Middle frontal gyrus (tissue), 1 donor: ENCODE results near the gene CYP17A1.
"Not testable (repeated sequence)": the region's sequence is repeated elsewhere in the genome, so short reads cannot be mapped to it uniquely, and the experiment has no call there.

Source experiments
- DNase-seq: peaks from one replicate; pipeline ENCODE4 v3.0.0-alpha.2; 2015; ENCODE audit warnings: low spot score; ENCODE audit errors: extremely low spot score

CYP17A1 gene

GRCh38 chr10:102837230-102837721 is at the start of gene CYP17A1:
CYP17A1 (minus strand) TSS chr10:102837413; CDS start chr10:102837361, 52 bp downstream.
- DNase-seq, result no peak

GRCh38 chr10:102880256-102880655 is 43.0 kb upstream of the CYP17A1 start:
- DNase-seq, result no peak

GRCh38 chr10:102878629-102879028 is 41.4 kb upstream of the CYP17A1 start:
- DNase-seq, result no peak

GRCh38 chr10:102876747-102877153 is 39.5 kb upstream of the CYP17A1 start:
- DNase-seq, result no peak

GRCh38 chr10:102872163-102872562 is 35.0 kb upstream of the CYP17A1 start:
- DNase-seq, result no peak

- DNase-seq, result no peak
Observed at GRCh38 chr10:102870221-102870620, 33.0 kb upstream of the CYP17A1 start.

GRCh38 chr10:102869258-102870198 is 32.3 kb upstream of the CYP17A1 start, which contains the start of gene AS3MT:
AS3MT (plus strand) TSS chr10:102869470; CDS start chr10:102869593, 123 bp downstream.
- no peak for DNase-seq

- no peak for DNase-seq
Observed at GRCh38 chr10:102868911-102869257, 31.7 kb upstream of the CYP17A1 start.

GRCh38 chr10:102865620-102866019 is 28.4 kb upstream of the CYP17A1 start:
- no peak for DNase-seq

- no peak for DNase-seq
Observed at GRCh38 chr10:102863660-102864059, 26.4 kb upstream of the CYP17A1 start.

- DNase-seq, result no peak
Observed at GRCh38 chr10:102859911-102860310, 22.7 kb upstream of the CYP17A1 start.

GRCh38 chr10:102856758-102857424 is 19.7 kb upstream of the CYP17A1 start:
- no peak for DNase-seq

- not testable (repeated sequence) for DNase-seq
Observed at GRCh38 chr10:102855731-102856436, 18.7 kb upstream of the CYP17A1 start.

GRCh38 chr10:102853237-102853636 is 16.0 kb upstream of the CYP17A1 start:
- not testable (repeated sequence) for DNase-seq

GRCh38 chr10:102850025-102850518 is 12.9 kb upstream of the CYP17A1 start:
- DNase-seq, result no peak

- no peak for DNase-seq
Observed at GRCh38 chr10:102845352-102845902, 8.2 kb upstream of the CYP17A1 start.

GRCh38 chr10:102844190-102844776 is 7.1 kb upstream of the CYP17A1 start:
- not testable (repeated sequence) for DNase-seq

- DNase-seq, result not testable (repeated sequence)
Observed at GRCh38 chr10:102843139-102843538, 5.9 kb upstream of the CYP17A1 start.

- DNase-seq, result no peak
Observed at GRCh38 chr10:102841827-102842345, 4.7 kb upstream of the CYP17A1 start.

- not testable (repeated sequence) for DNase-seq
Observed at GRCh38 chr10:102838276-102838927, 1.2 kb upstream of the CYP17A1 start.
